GM21381 (cell line): ENCODE data around the gene NOS1.

Source experiments
- ATAC-seq: cut with Tn5 transposase; IDR thresholded peaks from one replicate; pipeline ENCODE4 v1.9.1; 2021; ENCODE audit warnings: mild to moderate bottlenecking, moderate library complexity; ENCODE audit not compliant: unreplicated experiment

The NOS1 gene

DNA sequence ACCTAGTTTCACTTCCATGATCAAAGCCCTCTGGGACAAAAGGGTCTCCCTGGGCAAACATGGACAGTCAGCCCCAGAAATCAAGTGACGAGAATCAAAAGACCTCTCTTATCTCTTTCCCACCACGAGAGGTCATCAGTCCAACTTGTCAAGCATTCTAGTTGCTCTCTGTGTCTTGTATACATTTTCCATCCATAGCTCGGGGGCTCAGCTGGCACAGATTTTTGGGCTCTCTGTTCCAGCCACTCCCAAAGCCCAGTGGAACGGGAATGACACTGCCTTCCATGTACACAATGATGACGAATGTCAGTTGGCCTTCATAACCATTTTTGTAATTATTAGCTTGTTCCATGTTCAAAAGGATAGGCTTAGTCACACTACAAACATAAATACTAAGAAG is 29.7 kb downstream of the NOS1 start:
- no peak for ATAC-seq

DNA sequence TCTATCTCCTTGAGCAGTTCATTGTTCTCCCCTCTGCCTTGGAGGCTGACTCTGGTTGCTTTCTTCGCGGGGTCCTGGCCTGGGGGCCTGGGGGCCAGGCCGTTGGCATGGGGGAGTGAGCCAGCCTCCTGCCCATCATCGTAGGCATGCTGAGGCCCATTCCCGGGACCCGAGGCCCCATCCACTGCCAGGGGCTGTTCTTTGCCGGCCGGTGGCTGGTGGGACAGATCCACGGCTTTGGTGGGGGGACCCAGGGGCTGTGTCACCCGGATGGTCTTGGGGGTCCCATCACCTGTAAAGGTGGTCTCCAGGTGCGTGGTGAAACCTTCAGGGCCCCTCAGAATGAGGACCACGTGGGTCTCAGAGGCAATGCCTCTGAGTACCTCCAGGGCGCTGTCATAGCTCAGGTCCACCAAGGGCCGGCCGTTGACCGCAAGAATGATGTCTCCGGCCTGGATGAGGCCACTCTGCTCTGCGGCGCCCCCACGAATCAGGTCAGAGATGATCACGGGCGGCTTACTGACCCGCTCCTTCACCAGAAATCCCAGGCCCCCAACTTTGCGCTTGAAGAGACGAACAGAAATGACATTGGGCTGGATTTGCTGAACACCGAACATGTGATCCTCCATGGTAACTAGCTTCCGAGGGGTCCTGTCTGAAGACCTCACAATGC is 30.8 kb downstream of the NOS1 start:
- ATAC-seq = no peak

DNA sequence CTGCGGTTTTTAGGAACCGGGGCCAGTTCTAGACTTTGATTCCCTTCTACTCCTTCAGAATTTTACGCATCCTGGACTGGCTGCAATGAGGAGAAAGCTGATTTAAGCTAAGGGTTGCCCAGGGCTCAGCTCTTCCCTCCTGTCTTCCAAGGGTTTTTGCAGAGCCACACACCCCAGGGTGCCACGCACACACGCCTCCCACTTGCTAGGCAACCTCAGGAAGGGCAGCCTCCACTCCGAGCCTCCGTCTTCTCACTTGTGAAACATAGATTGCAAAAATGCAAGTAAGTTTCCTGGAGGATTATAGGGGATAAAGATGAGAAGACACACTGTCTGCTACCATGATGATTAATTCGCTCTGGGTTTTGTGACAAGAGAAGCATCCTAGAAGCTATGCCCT is 31.7 kb downstream of the NOS1 start:
- ATAC-seq = no peak

DNA sequence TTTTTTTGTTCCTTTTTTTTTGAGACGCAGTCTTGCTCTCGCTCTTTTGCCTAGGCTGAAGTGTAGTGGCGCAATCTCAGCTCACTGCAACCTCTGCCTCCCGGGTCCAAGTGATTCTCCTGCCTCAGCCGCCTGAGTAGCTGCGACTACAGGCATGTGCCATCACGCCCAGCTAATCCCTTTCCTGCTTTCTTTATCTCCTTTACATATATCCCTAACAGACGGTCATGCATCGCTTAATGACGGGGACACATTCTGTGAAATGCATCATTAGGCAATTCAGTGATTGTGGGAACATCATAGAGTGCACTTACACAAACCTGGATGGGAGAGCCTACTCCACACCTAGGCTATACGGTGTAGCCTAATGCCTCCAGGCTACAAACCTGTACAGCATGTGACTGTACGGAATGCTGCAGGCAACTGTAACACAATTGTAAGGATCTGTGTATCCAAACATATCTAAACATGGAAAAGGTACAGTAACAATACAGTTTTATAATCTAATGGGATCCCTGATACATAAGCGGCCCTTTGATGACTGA is 32.8 kb downstream of the NOS1 start:
- no peak for ATAC-seq

DNA sequence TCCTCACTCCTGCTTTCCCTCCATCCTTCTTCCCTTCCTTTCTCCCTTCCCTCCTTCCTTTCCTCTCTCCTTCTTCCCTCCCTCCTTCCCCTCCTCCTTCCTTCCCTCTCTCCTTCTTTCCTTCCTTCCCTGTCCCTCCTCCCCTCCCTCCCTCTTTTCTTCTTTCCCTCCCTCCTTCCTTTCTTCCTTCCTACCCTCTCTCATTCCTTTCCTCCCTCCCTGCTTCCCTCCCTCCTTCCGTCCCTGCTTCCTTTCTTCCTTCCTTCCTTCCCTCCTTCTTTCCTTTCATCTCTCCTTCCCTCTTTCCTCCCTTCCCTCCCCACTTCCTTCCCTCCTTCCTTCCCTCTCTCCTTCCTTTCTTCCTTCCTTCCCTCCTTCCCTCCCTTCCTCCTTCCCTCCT is 39.0 kb downstream of the NOS1 start:
- ATAC-seq = no peak

DNA sequence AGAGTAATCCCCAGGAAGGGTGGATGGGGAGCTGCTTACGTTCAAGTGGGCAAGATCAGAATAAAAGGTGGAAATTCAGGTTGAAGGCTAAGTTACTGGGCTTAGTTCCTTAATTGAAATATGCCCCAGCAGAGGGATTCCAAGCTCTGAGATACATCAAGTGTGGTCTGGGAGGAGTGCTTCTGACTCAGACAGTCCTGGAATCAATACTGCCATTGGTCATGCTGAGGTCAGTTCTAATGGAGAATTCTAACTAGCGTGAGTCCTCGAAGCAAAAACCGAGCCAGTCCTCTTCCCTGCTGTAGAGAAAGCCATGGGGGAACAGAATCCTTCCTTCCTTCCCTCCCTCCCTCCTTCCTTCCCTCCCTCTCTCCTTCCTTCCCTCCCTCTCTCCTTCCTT is 39.9 kb downstream of the NOS1 start:
- ATAC-seq = no peak

DNA sequence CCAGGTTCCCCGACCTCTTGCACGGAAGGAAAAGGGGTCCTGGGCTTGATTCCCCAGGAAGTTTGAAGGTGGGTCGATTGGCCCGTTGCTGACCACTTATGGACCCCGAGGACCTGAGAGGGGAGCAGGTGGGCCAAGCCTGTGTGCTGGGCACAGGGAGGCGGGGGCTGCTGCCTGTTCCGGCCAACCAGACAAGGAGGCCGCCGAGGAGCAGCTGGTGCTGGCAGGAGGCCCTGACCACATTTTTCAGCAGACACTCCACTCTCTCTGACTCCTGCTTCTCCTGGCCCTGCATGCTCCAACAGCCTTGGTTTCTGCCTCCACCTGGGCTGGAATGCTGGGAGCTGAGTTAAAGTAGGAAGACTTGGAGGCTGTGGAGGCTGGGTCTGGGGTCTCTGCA is 42.8 kb downstream of the NOS1 start:
- no peak for ATAC-seq

DNA sequence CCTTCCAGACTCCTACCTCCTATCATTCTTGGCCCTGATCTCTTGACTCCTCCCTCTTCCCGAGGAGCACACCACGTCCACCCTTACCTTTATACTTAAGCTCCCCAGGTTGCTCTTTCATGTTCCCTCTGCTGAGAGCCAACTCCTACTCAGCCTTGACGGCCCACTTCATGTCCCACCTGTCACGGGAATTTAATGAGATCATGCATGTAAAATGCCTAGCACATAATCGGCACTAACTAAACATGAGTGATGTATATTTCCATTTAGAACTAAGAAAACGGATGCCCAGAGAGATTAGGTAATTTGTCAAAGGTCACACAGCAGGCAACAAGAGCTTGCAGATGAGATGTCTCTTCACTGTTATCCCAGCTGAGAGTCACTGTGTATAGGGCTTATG is 45.1 kb downstream of the NOS1 start:
- ATAC-seq = no peak

DNA sequence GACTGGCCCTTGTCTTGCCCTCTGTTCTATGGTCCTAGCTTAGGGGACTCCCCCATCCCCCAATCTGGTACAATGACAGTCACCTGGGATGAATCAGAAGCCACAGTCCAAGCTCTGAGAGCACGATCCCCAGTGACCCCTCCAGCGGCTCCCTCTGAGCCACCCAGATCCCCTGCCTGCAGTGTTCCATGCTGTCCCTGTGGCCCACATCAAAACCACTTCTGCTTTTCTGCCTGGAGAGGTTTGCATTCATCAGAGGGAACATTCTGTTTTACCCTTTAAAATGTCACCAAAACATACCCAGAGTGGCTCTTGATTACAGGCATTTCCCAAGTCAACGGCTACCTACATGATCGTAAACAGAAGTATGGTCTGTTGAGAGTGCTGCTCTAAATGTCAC is 47.5 kb downstream of the NOS1 start:
- no peak for ATAC-seq

DNA sequence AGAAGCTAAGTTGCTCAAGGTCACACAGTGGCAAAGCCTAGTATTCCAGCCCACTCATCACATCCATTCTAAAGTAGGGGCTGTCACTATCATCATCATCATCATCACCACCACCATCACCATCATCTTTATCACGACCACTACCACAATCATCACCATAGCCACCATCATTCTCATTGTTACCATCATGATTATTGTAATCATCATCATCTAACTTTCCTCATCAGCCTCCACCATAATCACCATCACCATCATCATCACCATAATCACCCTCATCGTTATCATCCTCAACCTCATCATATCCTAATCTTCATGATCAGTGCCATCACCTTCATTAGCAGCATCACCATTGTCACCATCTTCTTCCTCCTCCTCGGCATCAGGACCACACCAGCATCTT is 48.7 kb downstream of the NOS1 start:
- no peak for ATAC-seq

DNA sequence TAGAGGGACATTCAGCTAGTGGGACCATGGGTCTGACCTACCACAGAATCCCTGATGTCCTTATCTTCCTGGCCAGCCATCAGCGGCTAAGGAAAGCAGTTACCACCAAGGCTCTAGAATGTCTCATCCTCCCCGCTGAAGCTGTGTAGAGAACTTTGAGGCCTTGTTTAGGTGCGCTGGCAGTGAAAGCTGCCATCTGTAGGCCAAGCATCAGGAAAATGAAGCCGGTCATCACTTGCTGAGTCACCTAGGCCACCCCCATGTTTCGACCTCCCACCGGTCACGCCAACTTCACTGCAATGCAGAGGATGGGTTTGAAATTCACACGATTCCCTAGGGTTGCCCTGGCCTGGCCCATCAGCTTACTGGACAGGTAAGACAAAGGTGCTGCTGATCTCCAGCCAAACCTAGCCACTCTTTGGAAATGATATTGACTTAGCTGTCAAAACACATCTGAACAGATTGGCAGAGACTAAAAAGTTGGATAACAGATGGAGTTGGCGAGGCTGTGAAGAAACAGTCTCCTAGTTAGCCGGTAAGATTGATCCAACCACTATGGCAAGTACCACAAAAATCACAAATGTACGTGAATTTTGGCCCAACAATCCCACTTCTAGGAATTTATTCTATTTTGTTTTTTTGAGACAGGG is 52.0 kb downstream of the NOS1 start:
- no peak for ATAC-seq

DNA sequence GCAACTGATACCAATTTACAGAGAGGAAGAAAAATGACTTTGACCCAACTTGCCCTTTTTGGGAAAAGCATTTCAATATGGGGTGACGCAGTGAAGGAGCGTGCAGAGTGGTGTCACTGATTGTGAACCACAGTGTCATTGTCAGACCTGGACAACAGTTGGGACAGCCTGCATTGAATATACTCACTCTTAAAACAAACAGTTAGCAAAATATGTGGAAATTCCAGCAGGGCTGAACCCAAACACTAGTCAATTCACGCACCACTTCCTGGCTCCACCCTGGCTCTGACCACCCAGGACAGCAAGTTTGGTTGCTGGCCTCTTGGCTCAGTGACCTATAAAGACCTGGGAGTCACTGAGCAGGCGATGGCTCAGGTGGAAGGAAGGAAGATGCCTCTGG is 61.3 kb downstream of the NOS1 start:
- ATAC-seq = no peak

DNA sequence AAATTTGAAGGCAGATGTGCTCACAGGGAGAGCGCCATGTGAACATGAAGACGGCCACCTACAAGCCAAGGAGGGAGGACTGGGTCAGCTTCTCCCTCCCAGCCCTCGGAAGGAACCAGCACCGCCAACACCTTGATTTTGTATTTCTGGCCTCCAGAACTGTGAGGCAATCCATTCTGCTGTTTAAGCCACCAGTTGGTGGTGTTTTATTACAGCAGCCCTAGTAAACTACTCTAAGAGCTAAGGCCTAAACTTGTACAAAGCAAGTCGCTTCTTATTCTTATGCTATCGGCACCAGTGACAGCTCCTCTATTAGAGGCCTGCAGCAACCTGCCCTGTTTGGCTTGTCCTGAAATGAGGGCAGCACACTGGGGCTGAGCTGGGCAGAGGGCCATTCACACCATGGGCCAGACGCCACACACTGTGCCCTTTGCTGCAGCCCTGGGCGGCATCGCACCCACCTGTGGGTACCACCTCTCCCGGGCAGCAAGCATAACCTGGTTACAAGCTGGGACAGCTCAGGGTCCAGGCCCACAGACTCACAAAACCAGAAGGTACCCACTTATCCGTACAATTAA is 62.7 kb downstream of the NOS1 start:
- no peak for ATAC-seq

DNA sequence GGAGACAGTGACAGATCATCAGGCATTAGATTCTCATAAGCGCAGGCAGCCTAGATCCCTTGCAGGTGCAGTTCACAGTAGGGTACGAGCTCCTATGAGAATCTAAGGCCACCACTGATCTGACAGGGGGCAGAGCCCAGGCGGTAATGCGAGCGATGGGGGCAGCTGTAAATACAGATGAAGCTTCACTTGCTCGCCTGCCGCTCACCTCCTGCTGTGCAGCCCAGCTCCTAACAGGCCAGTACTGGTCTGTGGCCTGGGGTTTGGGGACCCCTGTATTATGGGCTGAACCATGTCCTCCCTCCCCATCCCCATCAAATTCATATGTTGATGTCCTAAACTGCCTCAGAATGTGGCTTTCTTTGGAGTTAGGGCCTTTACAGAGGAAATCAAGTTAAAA is 63.2 kb downstream of the NOS1 start:
- no peak for ATAC-seq

DNA sequence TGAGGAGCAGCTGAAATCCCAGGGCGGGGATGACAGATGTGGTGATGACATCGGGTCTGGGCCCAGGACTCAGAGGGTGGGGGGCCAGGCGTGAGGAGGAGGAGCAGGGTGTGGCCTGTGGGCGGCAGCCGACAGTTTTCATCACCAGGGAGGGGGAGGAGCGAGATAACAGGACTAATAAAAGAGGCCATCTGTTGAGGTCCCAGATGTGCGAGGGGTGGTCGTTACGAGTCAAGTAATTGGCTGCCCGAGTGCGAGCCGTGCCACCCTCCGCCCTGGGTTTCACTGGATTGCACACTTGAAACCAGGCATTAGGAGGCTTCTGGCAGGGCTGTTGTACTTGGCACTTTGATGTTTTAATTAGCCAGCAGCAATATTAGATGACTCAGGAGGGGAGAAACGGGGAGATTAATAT is 67.2 kb downstream of the NOS1 start:
- no peak for ATAC-seq

DNA sequence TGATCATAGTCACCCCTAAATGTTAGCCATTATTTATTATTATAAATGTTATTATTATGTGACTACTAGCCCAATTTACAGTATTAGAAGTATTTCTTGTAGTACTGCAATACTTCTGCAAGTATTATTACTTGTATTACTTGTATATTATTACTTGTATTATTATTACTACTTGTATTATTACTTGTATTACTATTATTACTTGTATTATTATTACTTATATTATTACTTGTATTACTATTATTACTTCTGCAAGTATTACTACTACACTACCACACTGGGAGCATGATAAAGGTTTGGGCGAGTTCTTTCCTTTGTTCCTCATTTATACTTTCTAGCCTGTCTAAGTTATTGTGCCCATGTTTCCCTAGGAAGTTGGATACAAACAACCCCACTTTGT is 67.9 kb downstream of the NOS1 start:
- no peak for ATAC-seq

DNA sequence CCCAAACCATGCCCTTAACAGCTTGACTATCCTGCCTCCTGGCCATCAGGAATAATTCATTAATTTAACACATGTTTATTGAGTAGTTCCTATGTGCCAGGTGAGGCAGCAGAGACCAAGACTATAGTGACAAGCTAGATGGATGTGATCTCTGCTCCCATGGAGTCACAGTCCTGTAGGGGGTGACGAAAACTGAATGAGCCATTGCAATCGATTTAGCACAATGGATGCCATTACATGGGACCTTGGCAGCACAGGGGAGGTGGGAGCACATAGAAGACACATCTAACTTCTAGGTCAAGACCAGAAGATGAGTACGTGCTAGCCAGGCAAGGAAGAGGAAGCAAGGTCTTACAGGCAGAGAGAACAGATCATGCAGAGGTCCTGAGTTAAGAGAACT is 68.7 kb downstream of the NOS1 start:
- ATAC-seq = no peak

DNA sequence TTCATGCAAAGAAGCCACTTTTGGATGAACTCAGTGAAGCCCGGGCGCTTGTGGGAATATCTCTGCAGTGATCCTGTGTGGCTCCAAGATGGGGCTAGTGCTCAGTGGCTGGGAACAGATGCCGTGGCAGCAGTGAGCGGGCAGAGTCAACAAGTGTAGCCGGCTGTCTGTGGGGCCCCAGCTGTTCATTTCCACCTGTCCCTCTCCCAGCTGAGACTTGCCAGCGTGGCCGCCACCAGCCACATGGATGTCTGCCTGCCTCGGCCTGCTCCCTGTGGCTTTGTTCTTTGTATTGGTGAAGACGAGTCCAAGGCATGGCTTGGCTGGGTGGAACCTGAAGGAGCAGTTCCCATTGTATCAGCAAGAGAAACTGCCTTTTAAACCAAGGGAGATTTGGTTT is 77.3 kb downstream of the NOS1 start:
- ATAC-seq = no peak

DNA sequence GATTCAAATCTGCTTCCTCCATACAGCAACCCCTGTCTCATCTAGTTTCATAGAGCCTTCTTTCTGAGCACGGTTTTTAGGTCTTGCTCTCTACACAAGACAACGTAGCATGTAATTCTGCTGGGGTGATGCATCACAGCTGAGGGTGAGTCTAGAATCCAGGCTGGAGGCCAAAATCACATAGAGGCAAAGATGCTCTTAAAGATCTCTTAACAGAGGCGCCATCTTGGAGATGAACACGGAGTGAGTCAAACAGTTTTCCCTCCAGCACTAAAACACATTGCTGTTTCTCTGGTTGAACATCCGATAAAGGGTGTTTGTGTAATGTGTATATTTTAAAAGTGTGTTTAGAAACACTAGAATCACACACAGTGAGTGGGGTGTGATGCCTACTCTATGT is 78.9 kb downstream of the NOS1 start:
- ATAC-seq = no peak

DNA sequence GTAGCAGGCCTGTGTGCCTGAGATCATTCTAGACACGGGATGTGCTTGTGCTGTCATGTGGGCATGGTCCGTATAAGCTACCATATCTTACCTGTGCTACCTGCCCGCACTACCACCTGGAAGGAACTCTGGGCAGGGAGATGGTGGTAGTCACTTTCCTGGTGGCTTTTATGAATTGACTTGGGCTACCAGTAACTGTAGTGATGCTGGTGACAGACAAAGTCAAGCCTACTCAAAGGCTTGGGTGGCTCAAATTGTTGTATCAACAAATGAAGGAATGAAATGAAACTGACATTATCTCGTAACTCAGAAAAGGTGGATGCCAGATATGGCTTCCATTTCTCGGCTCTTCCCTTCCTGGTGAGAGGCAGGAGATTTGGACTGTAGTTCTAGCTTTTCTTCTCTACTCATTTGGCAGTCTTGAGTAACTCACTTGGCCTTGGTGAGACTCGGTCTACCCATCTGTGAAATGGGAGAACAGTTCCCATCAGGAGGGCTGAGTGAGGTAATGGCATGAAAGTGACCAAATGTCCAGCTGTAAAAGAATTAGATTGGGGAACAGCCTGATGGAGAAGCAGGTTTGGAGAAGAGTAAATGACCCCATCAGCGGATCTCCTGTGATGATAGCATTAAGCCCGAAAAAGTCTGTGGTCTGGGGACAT is 81.3 kb downstream of the NOS1 start:
- ATAC-seq = no peak

DNA sequence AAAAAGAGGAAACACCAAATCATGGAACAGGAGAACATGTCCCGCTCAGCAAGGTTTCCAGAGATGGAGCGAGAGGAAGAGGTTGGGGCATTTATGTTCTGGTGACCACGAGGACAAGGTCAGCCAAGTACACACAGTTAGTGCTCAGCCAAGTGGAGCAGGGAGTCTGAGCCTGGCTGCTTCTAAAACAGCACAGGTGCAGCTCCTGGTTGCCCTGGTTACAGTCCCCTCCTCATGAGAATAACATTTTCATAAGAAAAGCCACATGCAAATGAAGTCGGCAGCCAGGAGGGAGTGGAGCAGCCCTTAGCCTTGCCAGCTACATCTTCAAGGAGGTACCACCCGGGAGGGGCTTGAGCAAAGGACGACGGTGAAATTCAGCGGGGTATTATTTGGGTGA is 81.8 kb downstream of the NOS1 start:
- ATAC-seq = no peak

DNA sequence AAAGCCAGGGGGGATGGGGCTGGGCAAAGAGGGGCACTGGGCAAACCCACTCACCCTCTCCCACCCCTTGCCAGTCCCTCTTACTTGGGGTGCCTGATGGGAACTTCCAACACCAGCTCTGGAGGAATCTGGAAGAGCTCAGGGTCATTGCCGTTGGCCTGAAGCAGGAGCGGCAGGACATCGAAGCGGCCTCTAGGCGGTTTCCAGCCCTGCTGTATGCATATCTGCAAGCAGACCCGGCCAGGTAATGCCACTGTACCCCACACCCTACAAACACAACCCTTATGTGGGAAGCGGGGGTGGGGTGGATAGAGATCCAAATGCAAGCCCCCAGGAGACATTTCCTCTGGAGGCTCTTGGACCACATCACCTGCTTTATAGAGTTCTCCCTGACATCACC is 83.6 kb downstream of the NOS1 start:
- no peak for ATAC-seq
